SK-N-DZ (cell line): ENCODE measurements around the gene PODN.

Experiments used
- DNase-seq: peaks from one replicate; pipeline ENCODE4 v3.0.0-alpha.2; 2015; ENCODE audit warnings: low spot score
- small RNA-seq, 2 experiments: library from RNA; depleted of rRNA; stranded (forward); fragments of <200 nt; gene quantifications; one replicate each; pipeline ENCODE3, GENCODE V24; 2014

PODN gene

DNA sequence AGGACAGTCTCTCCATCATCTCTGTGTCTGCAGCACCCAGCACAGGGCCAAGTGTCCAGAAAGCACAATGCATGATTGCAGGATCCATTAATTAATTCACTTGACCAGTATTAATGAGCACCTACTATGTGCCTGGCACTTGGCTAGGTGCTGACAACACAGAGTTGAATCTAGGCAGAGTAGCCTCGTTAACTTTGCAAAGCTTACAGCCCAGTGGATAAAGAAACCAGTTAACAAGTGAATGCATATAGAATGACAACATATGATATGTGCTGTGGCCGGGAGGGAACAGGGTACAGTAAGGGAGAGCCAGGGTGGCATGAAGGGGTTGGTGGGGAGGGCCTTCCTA is 69.6 kb downstream of the PODN start:
- no peak for DNase-seq

DNA sequence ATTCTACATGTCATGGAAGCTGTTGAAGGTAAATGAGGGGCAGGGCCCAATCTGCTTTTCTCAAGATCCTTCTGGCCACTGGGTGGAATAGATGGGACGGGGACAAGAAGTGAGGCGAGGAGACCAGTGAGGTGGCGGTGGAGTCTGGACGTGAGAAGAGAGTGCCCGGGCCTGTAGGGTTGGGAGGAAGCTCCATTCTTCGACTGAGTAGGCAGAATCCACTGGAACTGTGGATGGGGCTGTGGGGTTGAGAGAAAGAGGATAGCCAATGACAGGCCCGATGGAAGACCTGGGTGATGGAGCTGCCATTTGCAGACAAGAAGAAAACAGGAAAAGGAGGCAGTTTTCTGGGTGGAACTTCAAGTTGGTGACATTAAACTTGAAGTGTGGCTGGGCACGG is 70.2 kb downstream of the PODN start:
- DNase-seq, result no peak

- no peak for DNase-seq
Observed at GRCh38 chr1:53133261-53134041, 71.4 kb downstream of the PODN start.

GRCh38 chr1:53134042-53134485 is 72.1 kb downstream of the PODN start:
- no peak for DNase-seq

Small RNAs within 50 kb of the gene (small RNA-seq; reads per million reads assigned to genes)
- 0 reads per million in 2 experiments for gene HIGD1AP11
